ENCODE results near the gene CTDSPL.
"Not testable (repeated sequence)": the region's sequence is repeated elsewhere in the genome, so short reads cannot be mapped to it uniquely, and the experiment has no call there.

The CTDSPL gene

GRCh38 chr3:37970802-37971201 lies 109.1 kb downstream of the CTDSPL start:
- Histone ChIP-seq H3K9ac (ENCODE audit: low read depth in 1 of 2, low read length in 2 of 2) (no peak overlapping the region), H3K4me1 (ENCODE audit: control insufficient read depth in 1 of 2, insufficient read depth in 2 of 2, low read length in 2 of 2) (peaks cover 11 to 22% of the 10 kb centered on the region in 2 donors), H3K9me3 (ENCODE audit: control insufficient read depth in 1 of 2, low read length in 2 of 2) (no peaks in the 10 kb centered on the region), H3K27ac (ENCODE audit: low read depth, low read length) (no peak overlapping the region), H3K36me3 (ENCODE audit: control insufficient read depth in 1 of 2, insufficient read depth in 2 of 2, low read length in 2 of 2) (peaks cover 3 to 13% of the 10 kb centered on the region in 2 donors), H3K27me3 (ENCODE audit: control insufficient read depth in 1 of 2, insufficient read depth in 2 of 2, low read length in 2 of 2) (no peaks in the 10 kb centered on the region), H3K4me3 (ENCODE audit: low read depth in 1 of 2, low read length in 2 of 2) (no peak overlapping the region)

- Histone ChIP-seq H3K4me3 (ENCODE audit: low read depth in 1 of 2, low read length in 2 of 2) (no peak overlapping the region), H3K4me1 (ENCODE audit: control insufficient read depth in 1 of 2, insufficient read depth in 2 of 2, low read length in 2 of 2) (peaks cover 8 to 21% of the 10 kb centered on the region in 2 donors), H3K27me3 (ENCODE audit: control insufficient read depth in 1 of 2, insufficient read depth in 2 of 2, low read length in 2 of 2) (no peaks in the 10 kb centered on the region), H3K9me3 (ENCODE audit: control insufficient read depth in 1 of 2, low read length in 2 of 2) (no peaks in the 10 kb centered on the region), H3K9ac (ENCODE audit: low read depth in 1 of 2, low read length in 2 of 2) (no peak overlapping the region), H3K36me3 (ENCODE audit: control insufficient read depth in 1 of 2, insufficient read depth in 2 of 2, low read length in 2 of 2) (peaks cover 4 to 17% of the 10 kb centered on the region in 2 donors), H3K27ac (ENCODE audit: low read depth, low read length) (no peak overlapping the region)
These were observed 109.8 kb downstream of the CTDSPL start for GRCh38 chr3:37971467-37971866.

- not testable (repeated sequence) for H3K9ac ChIP-seq (ENCODE audit: low read depth in 1 of 2, low read length in 2 of 2); H3K9me3 ChIP-seq (ENCODE audit: control insufficient read depth in 1 of 2, low read length in 2 of 2); H3K27me3 ChIP-seq (ENCODE audit: control insufficient read depth in 1 of 2, insufficient read depth in 2 of 2, low read length in 2 of 2); H3K4me3 ChIP-seq (ENCODE audit: low read depth in 1 of 2, low read length in 2 of 2); H3K27ac ChIP-seq (ENCODE audit: low read depth, low read length)
- Histone ChIP-seq H3K36me3 (ENCODE audit: control insufficient read depth in 1 of 2, insufficient read depth in 2 of 2, low read length in 2 of 2) (peaks cover 4 to 20% of the 10 kb centered on the region in 2 donors), H3K4me1 (ENCODE audit: control insufficient read depth in 1 of 2, insufficient read depth in 2 of 2, low read length in 2 of 2) (peaks cover 6 to 18% of the 10 kb centered on the region in 2 donors)
These were observed 110.4 kb downstream of the CTDSPL start for GRCh38 chr3:37972056-37972455.

GRCh38 chr3:37973246-37974054 lies 111.8 kb downstream of the CTDSPL start:
- peaks cover 4 to 20% of the 10 kb centered on the region in 2 donors for H3K36me3 ChIP-seq (ENCODE audit: control insufficient read depth in 1 of 2, insufficient read depth in 2 of 2, low read length in 2 of 2)
- no peaks in the 10 kb centered on the region for H3K9me3 ChIP-seq (ENCODE audit: control insufficient read depth in 1 of 2, low read length in 2 of 2)
- H3K27ac ChIP-seq (ENCODE audit: low read depth, low read length) = no peak overlapping the region
- peaks cover 4 to 14% of the 10 kb centered on the region in 2 donors for H3K4me1 ChIP-seq (ENCODE audit: control insufficient read depth in 1 of 2, insufficient read depth in 2 of 2, low read length in 2 of 2)
- no peaks in the 10 kb centered on the region for H3K27me3 ChIP-seq (ENCODE audit: control insufficient read depth in 1 of 2, insufficient read depth in 2 of 2, low read length in 2 of 2)
- H3K4me3 ChIP-seq (ENCODE audit: low read depth in 1 of 2, low read length in 2 of 2) = no peak overlapping the region
- H3K9ac ChIP-seq (ENCODE audit: low read depth in 1 of 2, low read length in 2 of 2) = no peak overlapping the region

GRCh38 chr3:37974121-37975083 lies 112.7 kb downstream of the CTDSPL start:
- Histone ChIP-seq H3K27me3 (ENCODE audit: control insufficient read depth in 1 of 2, insufficient read depth in 2 of 2, low read length in 2 of 2) (no peaks in the 10 kb centered on the region), H3K9ac (ENCODE audit: low read depth in 1 of 2, low read length in 2 of 2) (no peak overlapping the region), H3K9me3 (ENCODE audit: control insufficient read depth in 1 of 2, low read length in 2 of 2) (no peaks in the 10 kb centered on the region), H3K4me3 (ENCODE audit: low read depth in 1 of 2, low read length in 2 of 2) (no peak overlapping the region), H3K27ac (ENCODE audit: low read depth, low read length) (no peak overlapping the region), H3K36me3 (ENCODE audit: control insufficient read depth in 1 of 2, insufficient read depth in 2 of 2, low read length in 2 of 2) (peaks cover 4 to 20% of the 10 kb centered on the region in 2 donors), H3K4me1 (ENCODE audit: control insufficient read depth in 1 of 2, insufficient read depth in 2 of 2, low read length in 2 of 2) (peaks cover 4 to 12% of the 10 kb centered on the region in 2 donors)

- Histone ChIP-seq H3K36me3 (ENCODE audit: control insufficient read depth in 1 of 2, insufficient read depth in 2 of 2, low read length in 2 of 2) (peaks cover 8 to 30% of the 10 kb centered on the region in 2 donors), H3K9me3 (ENCODE audit: control insufficient read depth in 1 of 2, low read length in 2 of 2) (no peaks in the 10 kb centered on the region), H3K27me3 (ENCODE audit: control insufficient read depth in 1 of 2, insufficient read depth in 2 of 2, low read length in 2 of 2) (no peaks in the 10 kb centered on the region), H3K4me1 (ENCODE audit: control insufficient read depth in 1 of 2, insufficient read depth in 2 of 2, low read length in 2 of 2) (peaks cover 0 to 6% of the 10 kb centered on the region in 2 donors), H3K27ac (ENCODE audit: low read depth, low read length) (no peak overlapping the region), H3K4me3 (ENCODE audit: low read depth in 1 of 2, low read length in 2 of 2) (no peak overlapping the region), H3K9ac (ENCODE audit: low read depth in 1 of 2, low read length in 2 of 2) (no peak overlapping the region)
These were observed 118.1 kb downstream of the CTDSPL start for GRCh38 chr3:37979541-37980461.

GRCh38 chr3:37980462-37981347 lies 119.0 kb downstream of the CTDSPL start:
- Histone ChIP-seq H3K27ac (ENCODE audit: low read depth, low read length) (no peak overlapping the region), H3K36me3 (ENCODE audit: control insufficient read depth in 1 of 2, insufficient read depth in 2 of 2, low read length in 2 of 2) (peaks cover 6 to 29% of the 10 kb centered on the region in 2 donors), H3K4me3 (ENCODE audit: low read depth in 1 of 2, low read length in 2 of 2) (no peak overlapping the region), H3K9ac (ENCODE audit: low read depth in 1 of 2, low read length in 2 of 2) (no peak overlapping the region), H3K4me1 (ENCODE audit: control insufficient read depth in 1 of 2, insufficient read depth in 2 of 2, low read length in 2 of 2) (peaks cover 6 to 12% of the 10 kb centered on the region in 2 donors), H3K27me3 (ENCODE audit: control insufficient read depth in 1 of 2, insufficient read depth in 2 of 2, low read length in 2 of 2) (no peaks in the 10 kb centered on the region), H3K9me3 (ENCODE audit: control insufficient read depth in 1 of 2, low read length in 2 of 2) (no peaks in the 10 kb centered on the region)

- Histone ChIP-seq H3K9me3 (ENCODE audit: control insufficient read depth in 1 of 2, low read length in 2 of 2) (no peaks in the 10 kb centered on the region), H3K27me3 (ENCODE audit: control insufficient read depth in 1 of 2, insufficient read depth in 2 of 2, low read length in 2 of 2) (no peaks in the 10 kb centered on the region), H3K4me1 (ENCODE audit: control insufficient read depth in 1 of 2, insufficient read depth in 2 of 2, low read length in 2 of 2) (peaks cover 12 to 18% of the 10 kb centered on the region in 2 donors), H3K27ac (ENCODE audit: low read depth, low read length) (no peak overlapping the region), H3K9ac (ENCODE audit: low read depth in 1 of 2, low read length in 2 of 2) (no peak overlapping the region), H3K4me3 (ENCODE audit: low read depth in 1 of 2, low read length in 2 of 2) (no peak overlapping the region), H3K36me3 (ENCODE audit: control insufficient read depth in 1 of 2, insufficient read depth in 2 of 2, low read length in 2 of 2) (peaks cover 4 to 24% of the 10 kb centered on the region in 2 donors)
These were observed 119.6 kb downstream of the CTDSPL start for GRCh38 chr3:37981348-37981664.

GRCh38 chr3:37982331-37982730 lies 120.7 kb downstream of the CTDSPL start:
- Histone ChIP-seq H3K4me3 (ENCODE audit: low read depth in 1 of 2, low read length in 2 of 2) (no peak overlapping the region), H3K36me3 (ENCODE audit: control insufficient read depth in 1 of 2, insufficient read depth in 2 of 2, low read length in 2 of 2) (peaks cover 4 to 21% of the 10 kb centered on the region in 2 donors), H3K27me3 (ENCODE audit: control insufficient read depth in 1 of 2, insufficient read depth in 2 of 2, low read length in 2 of 2) (no peaks in the 10 kb centered on the region), H3K4me1 (ENCODE audit: control insufficient read depth in 1 of 2, insufficient read depth in 2 of 2, low read length in 2 of 2) (peaks cover 19 to 23% of the 10 kb centered on the region in 2 donors), H3K9ac (ENCODE audit: low read depth in 1 of 2, low read length in 2 of 2) (no peak overlapping the region), H3K9me3 (ENCODE audit: control insufficient read depth in 1 of 2, low read length in 2 of 2) (no peaks in the 10 kb centered on the region), H3K27ac (ENCODE audit: low read depth, low read length) (no peak overlapping the region)
